Measurements from ENCODE around the gene SLC8A2.

The SLC8A2 gene

DNA sequence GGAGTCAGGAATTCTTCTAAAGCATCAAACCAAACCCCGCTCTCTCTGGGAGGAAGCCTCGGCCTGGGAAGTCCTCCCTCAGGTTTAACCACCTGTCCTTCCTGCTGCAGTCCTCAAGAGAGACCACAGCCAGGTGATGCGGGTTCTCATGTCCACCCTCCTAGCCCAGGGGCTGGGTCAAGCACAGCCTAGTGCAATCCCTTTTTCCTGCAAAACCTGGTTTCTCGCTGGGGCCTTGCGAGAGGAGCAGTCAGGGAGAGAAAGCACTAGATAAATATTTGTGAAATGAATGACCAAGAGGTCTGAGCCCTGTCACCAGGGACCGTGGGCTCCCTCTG, 2.4 kb downstream of the SLC8A2 start:
- DNase-seq (ENCODE audit: insufficient read length, low spot score) (no peak), FAIRE-seq (no peak)
- TF ChIP-seq, protein P1, sequence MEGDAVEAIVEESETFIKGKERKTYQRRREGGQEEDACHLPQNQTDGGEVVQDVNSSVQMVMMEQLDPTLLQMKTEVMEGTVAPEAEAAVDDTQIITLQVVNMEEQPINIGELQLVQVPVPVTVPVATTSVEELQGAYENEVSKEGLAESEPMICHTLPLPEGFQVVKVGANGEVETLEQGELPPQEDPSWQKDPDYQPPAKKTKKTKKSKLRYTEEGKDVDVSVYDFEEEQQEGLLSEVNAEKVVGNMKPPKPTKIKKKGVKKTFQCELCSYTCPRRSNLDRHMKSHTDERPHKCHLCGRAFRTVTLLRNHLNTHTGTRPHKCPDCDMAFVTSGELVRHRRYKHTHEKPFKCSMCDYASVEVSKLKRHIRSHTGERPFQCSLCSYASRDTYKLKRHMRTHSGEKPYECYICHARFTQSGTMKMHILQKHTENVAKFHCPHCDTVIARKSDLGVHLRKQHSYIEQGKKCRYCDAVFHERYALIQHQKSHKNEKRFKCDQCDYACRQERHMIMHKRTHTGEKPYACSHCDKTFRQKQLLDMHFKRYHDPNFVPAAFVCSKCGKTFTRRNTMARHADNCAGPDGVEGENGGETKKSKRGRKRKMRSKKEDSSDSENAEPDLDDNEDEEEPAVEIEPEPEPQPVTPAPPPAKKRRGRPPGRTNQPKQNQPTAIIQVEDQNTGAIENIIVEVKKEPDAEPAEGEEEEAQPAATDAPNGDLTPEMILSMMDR (IDR thresholded peaks at IDR 0.05; ENCODE audit: insufficient read depth, missing control alignments): no peak

- DNase-seq (ENCODE audit: insufficient read length, low spot score): peak; percentile 7
- FAIRE-seq: no peak
- TF ChIP-seq, protein P1 (IDR thresholded peaks at IDR 0.05; ENCODE audit: insufficient read depth, missing control alignments): no peak
These were observed 3.8 kb downstream of the SLC8A2 start for GRCh38 chr19:47467914-47468313.

DNA sequence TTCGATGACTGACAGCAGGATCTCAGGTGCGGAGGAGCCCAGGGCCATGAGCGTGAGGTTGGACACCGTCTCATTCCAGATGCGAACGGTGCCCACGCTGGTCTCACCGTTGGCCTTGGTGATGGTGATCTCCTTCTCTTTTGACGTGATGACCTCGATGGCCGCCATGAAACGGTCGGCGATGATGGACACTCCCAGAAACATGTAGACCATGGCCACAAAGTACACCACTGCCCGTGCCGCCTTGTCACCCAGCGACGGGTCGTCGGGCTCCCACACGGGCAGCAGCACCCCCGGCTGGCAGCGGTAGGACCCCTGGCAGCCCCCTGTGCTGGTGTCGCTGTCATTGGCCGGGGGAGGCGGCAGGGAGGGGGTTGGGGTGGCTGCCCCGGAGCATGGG, 5.7 kb downstream of the SLC8A2 start:
- DNase-seq (ENCODE audit: insufficient read length, low spot score) (no peak), FAIRE-seq (no peak)
- TF ChIP-seq, protein P1 (IDR thresholded peaks at IDR 0.05; ENCODE audit: insufficient read depth, missing control alignments): no peak

- no peak for FAIRE-seq
- TF ChIP-seq, protein P1 (IDR thresholded peaks at IDR 0.05; ENCODE audit: insufficient read depth, missing control alignments): no peak
These were observed 6.8 kb downstream of the SLC8A2 start for GRCh38 chr19:47464675-47465419.

GRCh38 chr19:47461876-47462275, 9.8 kb downstream of the SLC8A2 start:
- DNase-seq (ENCODE audit: insufficient read length, low spot score) (no peak), FAIRE-seq (no peak)
- TF ChIP-seq, protein P1 (IDR thresholded peaks at IDR 0.05; ENCODE audit: insufficient read depth, missing control alignments): no peak

More at GRCh38 chr19:47464675-47465419, 6.8 kb downstream of the SLC8A2 start:
- DNase-seq (ENCODE audit: insufficient read length, low spot score): no peak

DNA sequence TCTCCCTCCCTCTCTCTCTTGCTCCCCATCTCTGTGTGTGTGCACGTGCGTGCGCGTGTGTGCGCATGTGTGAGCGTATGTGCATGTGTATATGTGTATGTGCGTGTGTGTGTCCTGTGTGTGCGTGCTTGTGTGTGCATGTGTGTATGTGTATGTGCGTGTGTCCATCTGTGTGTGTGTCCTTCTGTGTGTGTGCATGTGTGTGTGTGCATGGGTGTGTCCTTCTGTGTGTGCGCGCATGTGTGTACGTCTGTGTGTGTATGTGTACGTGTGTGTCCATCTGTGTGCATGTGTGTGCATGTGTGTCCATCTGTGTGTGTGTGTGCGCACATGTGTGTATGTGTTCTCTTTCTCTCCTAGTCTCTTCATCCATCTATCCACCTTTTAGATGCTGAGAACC, 12.2 kb downstream of the SLC8A2 start:
- DNase-seq (ENCODE audit: insufficient read length, low spot score): no peak
- no peak for FAIRE-seq
- TF ChIP-seq, protein P1 (IDR thresholded peaks at IDR 0.05; ENCODE audit: insufficient read depth, missing control alignments): no peak

DNA sequence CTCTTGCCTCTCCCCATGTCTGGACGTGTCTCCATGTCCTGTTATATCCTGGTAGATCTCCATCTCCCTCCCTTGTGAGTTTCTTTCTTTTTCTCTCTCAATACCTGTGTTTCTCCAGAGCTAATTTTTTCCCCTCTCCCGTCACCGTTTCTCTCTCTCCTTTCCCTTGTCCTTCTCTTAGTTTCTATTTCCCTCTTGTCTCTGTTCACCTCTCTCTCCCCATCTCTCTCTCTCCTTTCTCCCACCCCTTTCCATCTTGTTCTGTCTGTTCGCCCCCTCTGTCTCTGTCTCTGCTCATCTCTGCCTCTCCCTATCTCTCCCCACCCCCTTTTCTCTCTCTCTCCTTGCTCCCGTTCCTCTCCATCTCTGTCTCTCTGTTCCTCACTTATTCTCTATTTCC, 13.0 kb downstream of the SLC8A2 start:
- TF ChIP-seq, protein P1 (IDR thresholded peaks at IDR 0.05; ENCODE audit: insufficient read depth, missing control alignments): no peak
- DNase-seq (ENCODE audit: insufficient read length, low spot score) (no peak), FAIRE-seq (no peak)
